H9 (cell line): ENCODE data around the gene RALGPS2. TPM values are rescaled to one million over a fixed set of nuclear protein-coding genes. Genes with fewer than 3 reads are reported as not detected.

Experiments
- DNase-seq: peaks from one replicate; pipeline ENCODE4 v3.0.0-alpha.2; 2017
- H2AFZ ChIP-seq: one replicate; pipeline ENCODE4 v1.6.1; 2013; ENCODE audit warnings: mild to moderate bottlenecking, low read length, control low read depth, moderate library complexity
- H2AK5ac ChIP-seq: 2 replicates; pipeline ENCODE4 v1.6.1; 2013; ENCODE audit warnings: low read length, control low read depth, mixed read lengths; ENCODE audit not compliant: insufficient read length
- H2BK120ac ChIP-seq: one replicate; pipeline ENCODE4 v1.6.1; 2013; ENCODE audit warnings: low read depth, mild to moderate bottlenecking, low read length, control low read depth, inconsistent platforms; ENCODE audit not compliant: poor library complexity, severe bottlenecking
- H2BK12ac ChIP-seq: 2 replicates; pipeline ENCODE4 v1.6.1; 2013; ENCODE audit warnings: low read length, control low read depth, mixed read lengths, low read depth; ENCODE audit not compliant: insufficient read length
- H2BK15ac ChIP-seq: 2 replicates; pipeline ENCODE4 v1.6.1; 2013; ENCODE audit warnings: low read depth, low read length, control low read depth
- H2BK20ac ChIP-seq: one replicate; pipeline ENCODE4 v1.6.1; 2013; ENCODE audit warnings: low read depth, mild to moderate bottlenecking, low read length, control low read depth, inconsistent platforms; ENCODE audit not compliant: poor library complexity, severe bottlenecking
- H2BK5ac ChIP-seq: 2 replicates; pipeline ENCODE4 v1.6.1; 2013; ENCODE audit warnings: low read length, control low read depth, mixed read lengths; ENCODE audit not compliant: insufficient read length
- H3K14ac ChIP-seq: 2 replicates; pipeline ENCODE4 v1.6.1; 2013; ENCODE audit warnings: low read length, control low read depth; ENCODE audit not compliant: insufficient read depth
- H3K18ac ChIP-seq: 2 replicates; pipeline ENCODE4 v1.6.1; 2013; ENCODE audit warnings: low read depth, mild to moderate bottlenecking, mixed read lengths, low read length, control low read depth; ENCODE audit not compliant: insufficient read length
- H3K23ac ChIP-seq: 2 replicates; pipeline ENCODE4 v1.6.1; 2013; ENCODE audit warnings: low read length, control low read depth, mixed read lengths, low read depth; ENCODE audit not compliant: insufficient read length
- H3K23me2 ChIP-seq: 2 replicates; pipeline ENCODE4 v1.6.1; 2013; ENCODE audit warnings: low read depth, mild to moderate bottlenecking, mixed read lengths, low read length, control low read depth; ENCODE audit not compliant: insufficient read length, poor library complexity, severe bottlenecking
- H3K27ac ChIP-seq: 2 replicates; pipeline ENCODE4 v1.5.1; 2013; ENCODE audit warnings: low read length, control low read depth, mixed read lengths, low read depth; ENCODE audit not compliant: insufficient read length
- H3K27me3 ChIP-seq: 2 replicates; pipeline ENCODE4 v1.6.1; 2013; ENCODE audit warnings: low read length, control low read depth, inconsistent platforms; ENCODE audit not compliant: insufficient read depth
- H3K4ac ChIP-seq: 2 replicates; pipeline ENCODE4 v1.6.1; 2013; ENCODE audit warnings: low read depth, mild to moderate bottlenecking, control low read depth, inconsistent platforms, low read length, moderate library complexity
- H3K4me1 ChIP-seq: 2 replicates; pipeline ENCODE4 v1.6.1; 2013; ENCODE audit warnings: low read length, control low read depth, inconsistent platforms; ENCODE audit not compliant: insufficient read depth
- H3K4me2 ChIP-seq: 2 replicates; pipeline ENCODE4 v1.6.1; 2013; ENCODE audit warnings: low read length, control low read depth, mixed read lengths; ENCODE audit not compliant: insufficient read length, insufficient read depth
- H3K56ac ChIP-seq: 2 replicates; pipeline ENCODE4 v1.6.1; 2013; ENCODE audit warnings: low read depth, mild to moderate bottlenecking, mixed read lengths, low read length, control low read depth; ENCODE audit not compliant: insufficient read length
- H3K79me1 ChIP-seq: 2 replicates; pipeline ENCODE4 v1.6.1; 2013; ENCODE audit warnings: low read depth, mild to moderate bottlenecking, moderate library complexity, low read length, control low read depth, inconsistent platforms; ENCODE audit not compliant: insufficient read depth, poor library complexity, severe bottlenecking
- H3K79me2 ChIP-seq: 2 replicates; pipeline ENCODE4 v1.6.1; 2013; ENCODE audit warnings: low read length, control low read depth, inconsistent platforms; ENCODE audit not compliant: insufficient read depth
- H3K9ac ChIP-seq: 2 replicates; pipeline ENCODE4 v1.6.1; 2013; ENCODE audit warnings: low read length, control low read depth, mixed read lengths; ENCODE audit not compliant: insufficient read length; ENCODE audit errors: extremely low read depth
- H3K9me3 ChIP-seq: one replicate; pipeline ENCODE4 v1.6.1; 2013; ENCODE audit warnings: low read depth, low read length, inconsistent platforms; ENCODE audit not compliant: control insufficient read depth
- H3T11ph ChIP-seq: one replicate; pipeline ENCODE4 v1.6.1; 2013; ENCODE audit warnings: mild to moderate bottlenecking, low read length, control low read depth, inconsistent platforms
- H4K20me1 ChIP-seq: one replicate; pipeline ENCODE4 v1.6.1; 2013; ENCODE audit not compliant: control insufficient read depth, insufficient read length, insufficient read depth
- H4K5ac ChIP-seq: 2 replicates; pipeline ENCODE4 v1.6.1; 2013; ENCODE audit warnings: low read depth, mild to moderate bottlenecking, mixed read lengths, low read length, control low read depth; ENCODE audit not compliant: insufficient read length
- H4K8ac ChIP-seq: replicated peaks from 2 replicates; pipeline ENCODE4 v1.6.1; 2013; ENCODE audit warnings: low read length, control low read depth, mixed read lengths, low read depth; ENCODE audit not compliant: insufficient read length
- H4K91ac ChIP-seq: 2 replicates; pipeline ENCODE4 v1.6.1; 2013; ENCODE audit warnings: low read depth, mild to moderate bottlenecking, moderate library complexity, mixed read lengths, low read length, control low read depth; ENCODE audit not compliant: insufficient read length
- H3K27ac Mint-ChIP-seq, 3 experiments: 2 replicates in 2 of 3; 3 replicates in 1 of 3; pipeline ENCODE4 v1.8.0; 2020 to 2021; ENCODE audit warnings: mixed read lengths in 3 of 3, mild to moderate bottlenecking in 1 of 3, moderate library complexity in 1 of 3
- H3K27me3 Mint-ChIP-seq: 2 replicates; pipeline ENCODE4 v1.8.0; 2021; ENCODE audit warnings: low read depth, mild to moderate bottlenecking, moderate library complexity, mixed read lengths
- H3K36me3 Mint-ChIP-seq, 3 experiments: 2 replicates in 2 of 3; 3 replicates in 1 of 3; pipeline ENCODE4 v1.8.0; 2020 to 2021; ENCODE audit warnings: low read depth in 3 of 3, mixed read lengths in 3 of 3; ENCODE audit not compliant: insufficient read depth in 1 of 3
- H3K4me1 Mint-ChIP-seq, 2 experiments: 2 replicates each; pipeline ENCODE4 v1.8.0; 2020; ENCODE audit warnings: mixed read lengths in 2 of 2
- H3K4me3 Mint-ChIP-seq, 2 experiments: 2 replicates in 1 of 2; 3 replicates in 1 of 2; pipeline ENCODE4 v1.8.0; 2020 to 2021; ENCODE audit warnings: mild to moderate bottlenecking in 2 of 2, mixed read lengths in 2 of 2, moderate library complexity in 1 of 2
- H3K9me3 Mint-ChIP-seq, 2 experiments: 2 replicates in 1 of 2; 3 replicates in 1 of 2; pipeline ENCODE4 v1.8.0; 2020; ENCODE audit warnings: mild to moderate bottlenecking in 2 of 2, mixed read lengths in 2 of 2, moderate library complexity in 1 of 2
- WGBS: extraction: QIAGEN DNeasy Blood & Tissue Kit; methylation state at CpG from one replicate; pipeline ENCODE4 v1.1.7; 2013; ENCODE audit warnings: missing lambda C conversion rate, low lambda C conversion rate, mixed read lengths; ENCODE audit not compliant: insufficient read length; ENCODE audit errors: extremely low coverage; 5-methylcytosine and 5-hydroxymethylcytosine counted together
- total RNA-seq: library from RNA; stranded (reverse); gene quantifications from 2 replicates; pipeline ENCODE4 v1.2.1, GENCODE V29; 2021
- TF ChIP-seq, protein P1 (sequence below): fragments of 200-600 bp; sonication (generic); conservative IDR thresholded peaks from 3 replicates; pipeline ENCODE4 v1.8.0; 2021; ENCODE audit warnings: antibody characterized with exemption, mild to moderate bottlenecking

Gene RALGPS2
- total RNA-seq, 1 experiment from 2014 or later: 32.6 TPM

GRCh38 chr1:178945763-178946266 is 220.8 kb downstream of the RALGPS2 start:
- Histone ChIP-seq H2AK5ac (no peak overlapping the region), H2BK20ac (no peak overlapping the region), H3K4me1 (no peaks in the 10 kb centered on the region; the same call in 1 of the 2 replicates), H3K9me3 (no peaks in the 10 kb centered on the region), H3K18ac (peak overlapping the region; percentile 71), H3K79me2 (no peaks in the 10 kb centered on the region), H3K23ac (no peak overlapping the region), H4K5ac (peak overlapping the region; percentile 88), H4K20me1 (no peaks in the 10 kb centered on the region), H3K27me3 (no peaks in the 10 kb centered on the region), H2BK15ac (no peak overlapping the region), H2BK120ac (no peak overlapping the region), H2BK12ac (no peak overlapping the region), H3K56ac (no peak overlapping the region), H2AFZ (peak overlapping the region; percentile 86), H3K4ac (no peak overlapping the region), H2BK5ac (peak overlapping the region; percentile 2), H3K14ac (peak overlapping the region; percentile 88), H3K9ac (no peak overlapping the region), H3K23me2 (no peaks in the 10 kb centered on the region), H4K91ac (no peak overlapping the region), H3K27ac (no peak overlapping the region), H4K8ac (peak overlapping the region; percentile 92), H3K4me2 (peak overlapping the region; percentile 28), H3K79me1 (no peaks in the 10 kb centered on the region), H3T11ph (no peak overlapping the region)
- H3K27ac Mint-ChIP-seq: no peak overlapping the region
- H3K4me1 Mint-ChIP-seq: peaks cover 24 to 25% of the 10 kb centered on the region in 2 experiments
- no peaks in the 10 kb centered on the region; a peak in 1 of 5 replicates for H3K9me3 Mint-ChIP-seq
- H3K4me3 Mint-ChIP-seq: no peak overlapping the region
- H3K36me3 Mint-ChIP-seq: no peaks in the 10 kb centered on the region
- TF ChIP-seq, protein P1, sequence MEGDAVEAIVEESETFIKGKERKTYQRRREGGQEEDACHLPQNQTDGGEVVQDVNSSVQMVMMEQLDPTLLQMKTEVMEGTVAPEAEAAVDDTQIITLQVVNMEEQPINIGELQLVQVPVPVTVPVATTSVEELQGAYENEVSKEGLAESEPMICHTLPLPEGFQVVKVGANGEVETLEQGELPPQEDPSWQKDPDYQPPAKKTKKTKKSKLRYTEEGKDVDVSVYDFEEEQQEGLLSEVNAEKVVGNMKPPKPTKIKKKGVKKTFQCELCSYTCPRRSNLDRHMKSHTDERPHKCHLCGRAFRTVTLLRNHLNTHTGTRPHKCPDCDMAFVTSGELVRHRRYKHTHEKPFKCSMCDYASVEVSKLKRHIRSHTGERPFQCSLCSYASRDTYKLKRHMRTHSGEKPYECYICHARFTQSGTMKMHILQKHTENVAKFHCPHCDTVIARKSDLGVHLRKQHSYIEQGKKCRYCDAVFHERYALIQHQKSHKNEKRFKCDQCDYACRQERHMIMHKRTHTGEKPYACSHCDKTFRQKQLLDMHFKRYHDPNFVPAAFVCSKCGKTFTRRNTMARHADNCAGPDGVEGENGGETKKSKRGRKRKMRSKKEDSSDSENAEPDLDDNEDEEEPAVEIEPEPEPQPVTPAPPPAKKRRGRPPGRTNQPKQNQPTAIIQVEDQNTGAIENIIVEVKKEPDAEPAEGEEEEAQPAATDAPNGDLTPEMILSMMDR: no peak
- no CpG with 5 or more reads among the region's 17 CpGs for WGBS
- peak; percentile 60 for DNase-seq
- H3K27me3 Mint-ChIP-seq: peaks cover 5% of the 10 kb centered on the region; the same call in 1 of the 2 replicates
